Hepatocyte (in vitro differentiated cells): ENCODE data around the gene ACP1.

Source experiments
- CTCF ChIP-seq: fragments of 200-600 bp; sonication (generic); IDR thresholded peaks from 2 replicates; pipeline ENCODE4 v1.5.1; 2016; ENCODE audit warnings: antibody characterized with exemption, mild to moderate bottlenecking; ENCODE audit not compliant: poor library complexity
- EZH2phosphoT487 ChIP-seq: fragments of 200-600 bp; sonication (generic); IDR thresholded peaks from one replicate; pipeline ENCODE4 v1.6.1; 2018; ENCODE audit warnings: antibody characterized with exemption, mild to moderate bottlenecking, low read depth, moderate library complexity; ENCODE audit not compliant: unreplicated experiment, severe bottlenecking

- TF ChIP-seq CTCF (no peak), EZH2phosphoT487 (no peak)
Measured at GRCh38 chr2:268323-268722, 3.6 kb downstream of the ACP1 start.
